ENCODE data around the gene POLG2.
"Not testable (repeated sequence)": the region's sequence is repeated elsewhere in the genome, so short reads cannot be mapped to it uniquely, and the experiment has no call there.

The POLG2 gene

GRCh38 chr17:64496348-64496785, 487 bp downstream of the POLG2 start:
- H3K4me1 ChIP-seq (ENCODE audit: insufficient read depth, low read length) = no peaks in the 10 kb centered on the region
- H3K36me3 ChIP-seq (ENCODE audit: insufficient read depth, low read depth, low read length) = peaks cover 63% of the 10 kb centered on the region
- H3K9ac ChIP-seq (ENCODE audit: low read depth, low read length) = peak overlapping the region; percentile 94
- no peaks in the 10 kb centered on the region for H3K27me3 ChIP-seq (ENCODE audit: insufficient read depth, low read length)
- no peaks in the 10 kb centered on the region for H3K9me3 ChIP-seq (ENCODE audit: insufficient read depth, low read depth, low read length)
- H3K4me3 ChIP-seq (ENCODE audit: low read length) = peak overlapping the region; percentile 68
- no peak overlapping the region for H3K27ac ChIP-seq (ENCODE audit: low read length)

GRCh38 chr17:64495300-64495699, 1.6 kb downstream of the POLG2 start:
- Histone ChIP-seq H3K4me3 (ENCODE audit: low read length) (peak overlapping the region; percentile 68; the same call in 1 of the 2 replicates), H3K36me3 (ENCODE audit: insufficient read depth, low read depth, low read length) (peaks cover 63% of the 10 kb centered on the region)
- not testable (repeated sequence) for H3K27ac ChIP-seq (ENCODE audit: low read length); H3K9me3 ChIP-seq (ENCODE audit: insufficient read depth, low read depth, low read length); H3K27me3 ChIP-seq (ENCODE audit: insufficient read depth, low read length); H3K9ac ChIP-seq (ENCODE audit: low read depth, low read length); H3K4me1 ChIP-seq (ENCODE audit: insufficient read depth, low read length)

GRCh38 chr17:64494121-64494520, 2.7 kb downstream of the POLG2 start:
- no peak overlapping the region for H3K4me3 ChIP-seq (ENCODE audit: low read length)
- H3K27ac ChIP-seq (ENCODE audit: low read length) = no peak overlapping the region
- no peak overlapping the region for H3K9ac ChIP-seq (ENCODE audit: low read depth, low read length)
- H3K9me3 ChIP-seq (ENCODE audit: insufficient read depth, low read depth, low read length) = no peaks in the 10 kb centered on the region
- no peaks in the 10 kb centered on the region for H3K27me3 ChIP-seq (ENCODE audit: insufficient read depth, low read length)
- H3K4me1 ChIP-seq (ENCODE audit: insufficient read depth, low read length) = no peaks in the 10 kb centered on the region
- peaks cover 61% of the 10 kb centered on the region for H3K36me3 ChIP-seq (ENCODE audit: insufficient read depth, low read depth, low read length)

GRCh38 chr17:64492481-64493109, 4.3 kb downstream of the POLG2 start:
- H3K36me3 ChIP-seq (ENCODE audit: insufficient read depth, low read depth, low read length) = peaks cover 60% of the 10 kb centered on the region
- no peaks in the 10 kb centered on the region for H3K27me3 ChIP-seq (ENCODE audit: insufficient read depth, low read length)
- no peak overlapping the region for H3K9ac ChIP-seq (ENCODE audit: low read depth, low read length)
- no peak overlapping the region for H3K27ac ChIP-seq (ENCODE audit: low read length)
- H3K9me3 ChIP-seq (ENCODE audit: insufficient read depth, low read depth, low read length) = no peaks in the 10 kb centered on the region
- no peak overlapping the region for H3K4me3 ChIP-seq (ENCODE audit: low read length)
- no peaks in the 10 kb centered on the region for H3K4me1 ChIP-seq (ENCODE audit: insufficient read depth, low read length)

GRCh38 chr17:64491994-64492393, 4.9 kb downstream of the POLG2 start:
- Histone ChIP-seq H3K4me3 (ENCODE audit: low read length) (no peak overlapping the region), H3K4me1 (ENCODE audit: insufficient read depth, low read length) (no peaks in the 10 kb centered on the region), H3K27ac (ENCODE audit: low read length) (no peak overlapping the region), H3K27me3 (ENCODE audit: insufficient read depth, low read length) (no peaks in the 10 kb centered on the region), H3K36me3 (ENCODE audit: insufficient read depth, low read depth, low read length) (peaks cover 64% of the 10 kb centered on the region), H3K9ac (ENCODE audit: low read depth, low read length) (no peak overlapping the region), H3K9me3 (ENCODE audit: insufficient read depth, low read depth, low read length) (no peaks in the 10 kb centered on the region)

GRCh38 chr17:64491034-64491860, 5.6 kb downstream of the POLG2 start:
- Histone ChIP-seq H3K36me3 (ENCODE audit: insufficient read depth, low read depth, low read length) (peaks cover 72% of the 10 kb centered on the region), H3K27me3 (ENCODE audit: insufficient read depth, low read length) (no peaks in the 10 kb centered on the region), H3K4me1 (ENCODE audit: insufficient read depth, low read length) (no peaks in the 10 kb centered on the region), H3K9me3 (ENCODE audit: insufficient read depth, low read depth, low read length) (no peaks in the 10 kb centered on the region), H3K9ac (ENCODE audit: low read depth, low read length) (no peak overlapping the region), H3K4me3 (ENCODE audit: low read length) (no peak overlapping the region), H3K27ac (ENCODE audit: low read length) (no peak overlapping the region)

- Histone ChIP-seq H3K4me3 (ENCODE audit: low read length) (no peak overlapping the region), H3K4me1 (ENCODE audit: insufficient read depth, low read length) (no peaks in the 10 kb centered on the region), H3K36me3 (ENCODE audit: insufficient read depth, low read depth, low read length) (peaks cover 94% of the 10 kb centered on the region), H3K9ac (ENCODE audit: low read depth, low read length) (no peak overlapping the region), H3K27ac (ENCODE audit: low read length) (no peak overlapping the region), H3K27me3 (ENCODE audit: insufficient read depth, low read length) (no peaks in the 10 kb centered on the region), H3K9me3 (ENCODE audit: insufficient read depth, low read depth, low read length) (no peaks in the 10 kb centered on the region)
Measured at GRCh38 chr17:64488301-64488700, 8.6 kb downstream of the POLG2 start.

- no peak overlapping the region for H3K4me3 ChIP-seq (ENCODE audit: low read length)
- no peaks in the 10 kb centered on the region for H3K9me3 ChIP-seq (ENCODE audit: insufficient read depth, low read depth, low read length)
- H3K9ac ChIP-seq (ENCODE audit: low read depth, low read length) = no peak overlapping the region
- no peak overlapping the region for H3K27ac ChIP-seq (ENCODE audit: low read length)
- H3K4me1 ChIP-seq (ENCODE audit: insufficient read depth, low read length) = no peaks in the 10 kb centered on the region
- H3K27me3 ChIP-seq (ENCODE audit: insufficient read depth, low read length) = no peaks in the 10 kb centered on the region
- H3K36me3 ChIP-seq (ENCODE audit: insufficient read depth, low read depth, low read length) = peaks cover 90% of the 10 kb centered on the region
Measured at GRCh38 chr17:64484380-64484779, 12.5 kb downstream of the POLG2 start.

- Histone ChIP-seq H3K9me3 (ENCODE audit: insufficient read depth, low read depth, low read length) (no peaks in the 10 kb centered on the region), H3K36me3 (ENCODE audit: insufficient read depth, low read depth, low read length) (peaks cover 77% of the 10 kb centered on the region), H3K4me1 (ENCODE audit: insufficient read depth, low read length) (no peaks in the 10 kb centered on the region), H3K27ac (ENCODE audit: low read length) (no peak overlapping the region), H3K27me3 (ENCODE audit: insufficient read depth, low read length) (no peaks in the 10 kb centered on the region), H3K9ac (ENCODE audit: low read depth, low read length) (no peak overlapping the region), H3K4me3 (ENCODE audit: low read length) (no peak overlapping the region)
Measured at GRCh38 chr17:64480951-64481350, 15.9 kb downstream of the POLG2 start.

- H3K27ac ChIP-seq (ENCODE audit: low read length) = no peak overlapping the region
Measured at GRCh38 chr17:64477849-64478248, 19.0 kb downstream of the POLG2 start.

GRCh38 chr17:64472564-64472963, 24.3 kb downstream of the POLG2 start:
- H3K27ac ChIP-seq (ENCODE audit: low read length) = no peak overlapping the region
- H3K9me3 ChIP-seq (ENCODE audit: insufficient read depth, low read depth, low read length) = no peaks in the 10 kb centered on the region
- peaks cover 7% of the 10 kb centered on the region for H3K36me3 ChIP-seq (ENCODE audit: insufficient read depth, low read depth, low read length)
- H3K27me3 ChIP-seq (ENCODE audit: insufficient read depth, low read length) = no peaks in the 10 kb centered on the region
- H3K4me3 ChIP-seq (ENCODE audit: low read length) = no peak overlapping the region
- H3K9ac ChIP-seq (ENCODE audit: low read depth, low read length) = no peak overlapping the region
- no peaks in the 10 kb centered on the region for H3K4me1 ChIP-seq (ENCODE audit: insufficient read depth, low read length)

More at GRCh38 chr17:64477849-64478248, 19.0 kb downstream of the POLG2 start:
- Histone ChIP-seq H3K4me3 (ENCODE audit: low read length) (no peak overlapping the region), H3K9me3 (ENCODE audit: insufficient read depth, low read depth, low read length) (no peaks in the 10 kb centered on the region), H3K36me3 (ENCODE audit: insufficient read depth, low read depth, low read length) (peaks cover 48% of the 10 kb centered on the region), H3K27me3 (ENCODE audit: insufficient read depth, low read length) (no peaks in the 10 kb centered on the region), H3K4me1 (ENCODE audit: insufficient read depth, low read length) (no peaks in the 10 kb centered on the region), H3K9ac (ENCODE audit: low read depth, low read length) (no peak overlapping the region)

- Histone ChIP-seq H3K4me1 (ENCODE audit: insufficient read depth, low read length) (no peaks in the 10 kb centered on the region), H3K9me3 (ENCODE audit: insufficient read depth, low read depth, low read length) (no peaks in the 10 kb centered on the region), H3K36me3 (ENCODE audit: insufficient read depth, low read depth, low read length) (no peaks in the 10 kb centered on the region; the same call in 1 of the 2 replicates), H3K27ac (ENCODE audit: low read length) (no peak overlapping the region), H3K9ac (ENCODE audit: low read depth, low read length) (no peak overlapping the region), H3K4me3 (ENCODE audit: low read length) (no peak overlapping the region), H3K27me3 (ENCODE audit: insufficient read depth, low read length) (no peaks in the 10 kb centered on the region)
Measured at GRCh38 chr17:64471440-64471839, 25.4 kb downstream of the POLG2 start.
